IMR-90 (cell line): ENCODE measurements around the gene FCHO1. TPM values are rescaled to one million over a fixed set of nuclear protein-coding genes. Genes with fewer than 3 reads are reported as not detected.

Source experiments
- ATAC-seq: fragments of 200-7000 bp; cut with Tn5 transposase; 2 replicates; pipeline ENCODE4 v1.9.1; 2020; ENCODE audit warnings: low read depth, mild to moderate bottlenecking, moderate library complexity
- BruUV-seq: library from RNA; stranded (reverse); fragments of 400-500 nt; replicated peaks from 2 replicates; lab custom pipeline; 2021; lab: Mats Ljungman, UMichigan
- CTCF ChIA-PET: fragments of 300-600 bp; formaldehyde crosslinking; extraction: SDS; loops from one replicate; lab custom pipeline; 2021; ENCODE audit warnings: antibody characterized with exemption; lab: Yijun Ruan, JAX
- POLR2A ChIA-PET: fragments of 300-600 bp; sonication (Branson Sonifier 250); formaldehyde crosslinking; loops from one replicate; lab custom pipeline; 2022; ENCODE audit warnings: antibody characterized with exemption; ENCODE audit not compliant: unreplicated experiment; lab: Charles Lee
- DNase-seq: peaks from one replicate; pipeline ENCODE4 v3.0.0; 2013
- H2AFZ ChIP-seq: replicated peaks from 2 replicates; pipeline ENCODE3; 2013; ENCODE audit warnings: low read length, mild to moderate bottlenecking; ENCODE audit not compliant: poor library complexity
- H2AK5ac ChIP-seq: 2 replicates; pipeline ENCODE4 v1.6.1; 2013; ENCODE audit warnings: low read depth, low read length, inconsistent platforms
- H2AK9ac ChIP-seq: replicated peaks from 2 replicates; pipeline ENCODE3; 2013; ENCODE audit warnings: mild to moderate bottlenecking, low read depth, low read length, moderate library complexity; ENCODE audit not compliant: poor library complexity
- H2BK120ac ChIP-seq: 2 replicates; pipeline ENCODE4 v1.6.1; 2013; ENCODE audit warnings: low read depth, low read length, inconsistent platforms
- H2BK15ac ChIP-seq: 3 replicates; pipeline ENCODE4 v1.6.1; 2013; ENCODE audit warnings: low read depth, low read length, inconsistent platforms
- H2BK20ac ChIP-seq: 2 replicates; pipeline ENCODE4 v1.6.1; 2013; ENCODE audit warnings: low read depth, mild to moderate bottlenecking, inconsistent platforms, low read length, moderate library complexity
- H2BK5ac ChIP-seq: 2 replicates; pipeline ENCODE4 v1.6.1; 2013; ENCODE audit warnings: mild to moderate bottlenecking, low read depth, low read length, inconsistent platforms; ENCODE audit not compliant: poor library complexity, severe bottlenecking
- H3K14ac ChIP-seq: replicated peaks from 2 replicates; pipeline ENCODE4 v1.6.1; 2013; ENCODE audit warnings: low read depth, low read length, inconsistent platforms
- H3K18ac ChIP-seq: 2 replicates; pipeline ENCODE4 v1.6.1; 2013; ENCODE audit warnings: low read depth, low read length, control low read depth
- H3K23ac ChIP-seq: 2 replicates; pipeline ENCODE4 v1.6.1; 2013; ENCODE audit warnings: low read depth, low read length, inconsistent platforms
- H3K27ac ChIP-seq: 2 replicates; pipeline ENCODE4 v1.5.1; 2013; ENCODE audit warnings: mild to moderate bottlenecking, control low read depth, low read length; ENCODE audit not compliant: insufficient read depth
- H3K27me3 ChIP-seq: 2 replicates; pipeline ENCODE4 v1.6.1; 2013; ENCODE audit warnings: low read length; ENCODE audit not compliant: control insufficient read depth, insufficient read depth
- H3K36me3 ChIP-seq: 2 replicates; pipeline ENCODE4 v1.6.1; 2013; ENCODE audit warnings: low read length, mixed read lengths; ENCODE audit not compliant: control insufficient read depth, insufficient read depth
- H3K4ac ChIP-seq: 2 replicates; pipeline ENCODE4 v1.6.1; 2013; ENCODE audit warnings: low read depth, low read length, inconsistent platforms
- H3K4me1 ChIP-seq: 2 replicates; pipeline ENCODE4 v1.6.1; 2013; ENCODE audit warnings: low read length, mixed read lengths; ENCODE audit not compliant: control insufficient read depth, insufficient read depth
- H3K4me2 ChIP-seq: 2 replicates; pipeline ENCODE4 v1.6.1; 2013; ENCODE audit warnings: low read depth, mild to moderate bottlenecking, control low read depth, low read length, moderate library complexity
- H3K4me3 ChIP-seq: 2 replicates; pipeline ENCODE4 v1.5.1; 2013; ENCODE audit warnings: low read depth, mild to moderate bottlenecking, control low read depth, low read length, moderate library complexity; ENCODE audit not compliant: insufficient read depth
- H3K56ac ChIP-seq: 2 replicates; pipeline ENCODE4 v1.6.1; 2013; ENCODE audit warnings: low read length, inconsistent platforms; ENCODE audit not compliant: insufficient read depth; ENCODE audit errors: extremely low read depth
- H3K79me1 ChIP-seq, 2 experiments: 2 replicates each; pipeline ENCODE4 v1.6.1; 2013; ENCODE audit warnings: low read length in 2 of 2, inconsistent platforms in 1 of 2, low read depth in 1 of 2
- H3K9ac ChIP-seq: 2 replicates; pipeline ENCODE4 v1.6.1; 2013; ENCODE audit warnings: low read depth, low read length, control low read depth
- H3K9me1 ChIP-seq: 2 replicates; pipeline ENCODE4 v1.6.1; 2013; ENCODE audit warnings: low read length, inconsistent platforms; ENCODE audit not compliant: insufficient read depth
- H3K9me3 ChIP-seq: 2 replicates; pipeline ENCODE4 v1.6.1; 2013; ENCODE audit warnings: low read length; ENCODE audit not compliant: control insufficient read depth, insufficient read depth
- H4K20me1 ChIP-seq: 2 replicates; pipeline ENCODE4 v1.6.1; 2013; ENCODE audit warnings: low read length, inconsistent platforms; ENCODE audit not compliant: insufficient read depth
- H4K5ac ChIP-seq: 2 replicates; pipeline ENCODE4 v1.6.1; 2013; ENCODE audit warnings: mild to moderate bottlenecking, low read depth, low read length, control low read depth
- H4K8ac ChIP-seq, 2 experiments: 2 replicates each; pipeline ENCODE4 v1.6.1; 2013; ENCODE audit warnings: low read depth in 2 of 2, low read length in 2 of 2, control low read depth in 1 of 2, inconsistent platforms in 1 of 2
- H4K91ac ChIP-seq: 2 replicates; pipeline ENCODE4 v1.6.1; 2013; ENCODE audit warnings: low read depth, low read length, inconsistent platforms; ENCODE audit not compliant: insufficient read depth
- RAD21 ChIP-seq: IDR thresholded peaks from 2 replicates; pipeline ENCODE4 v1.6.1; 2012; ENCODE audit warnings: low read length, improper control_type of control experiment
- WGBS, 2 experiments: methylation state at CpG; one replicate each; pipeline versions ENCODE4 v1.1.5 to v1.1.7; 2013; ENCODE audit warnings: missing lambda C conversion rate in 2 of 2; ENCODE audit not compliant: insufficient read length in 1 of 2; ENCODE audit errors: extremely low coverage in 2 of 2; 5-methylcytosine and 5-hydroxymethylcytosine counted together
- dilution Hi-C: fragments of 300-500 bp; cut with HindIII; formaldehyde crosslinking; loops from one replicate; pipeline ENCODE4 v1.14.3; 2018; ENCODE audit warnings: low sequenced_read_pairs; ENCODE audit not compliant: unreplicated experiment
- in situ Hi-C: fragments of 300-500 bp; cut with MboI; formaldehyde crosslinking; loops from 3 replicates; pipeline ENCODE4 v1.14.3; 2019; ENCODE audit warnings: low sequenced_read_pairs, inconsistent platforms, mixed read lengths
- intact Hi-C: fragments of 100-400 bp; cut with micrococcal nuclease; formaldehyde crosslinking; loops from 2 replicates; pipeline ENCODE4 v1.10.0; 2022
- polyA plus RNA-seq, 3 experiments: library from polyadenylated mRNA; depleted of rRNA; stranded (reverse); fragments of >200 nt; gene quantifications; 2 replicates each; pipeline ENCODE4 v1.2.3, GENCODE V29; 2012; ENCODE audit warnings: low replicate concordance in 1 of 3
- total RNA-seq: library from RNA; depleted of rRNA; stranded (reverse); fragments of >200 nt; gene quantifications from 2 replicates; pipeline ENCODE4 v1.2.3, GENCODE V29; 2012
- TF ChIP-seq, protein P1 (sequence below): fragments of 150-350 bp; IDR thresholded peaks from 2 replicates; pipeline ENCODE4 v1.6.1; 2017; ENCODE audit warnings: mild to moderate bottlenecking, antibody characterized with exemption, low read length, low read depth
- TF ChIP-seq, protein P2 (sequence below): conservative IDR thresholded peaks from 2 replicates; pipeline ENCODE4 v1.5.1; 2012; ENCODE audit warnings: mild to moderate bottlenecking, low read depth, low read length, improper control_type of control experiment
- TF ChIP-seq, protein P3 (sequence below): fragments of 150-350 bp; IDR thresholded peaks from 2 replicates; pipeline ENCODE4 v1.6.1; 2016; ENCODE audit warnings: low read depth, mild to moderate bottlenecking, low read length, moderate library complexity, borderline replicate concordance

FCHO1 gene
- total and polyA plus RNA-seq, 2 of the 4 experiments (the other 2 are of a cell fraction), result 0.18 to 1.0 TPM

DNA sequence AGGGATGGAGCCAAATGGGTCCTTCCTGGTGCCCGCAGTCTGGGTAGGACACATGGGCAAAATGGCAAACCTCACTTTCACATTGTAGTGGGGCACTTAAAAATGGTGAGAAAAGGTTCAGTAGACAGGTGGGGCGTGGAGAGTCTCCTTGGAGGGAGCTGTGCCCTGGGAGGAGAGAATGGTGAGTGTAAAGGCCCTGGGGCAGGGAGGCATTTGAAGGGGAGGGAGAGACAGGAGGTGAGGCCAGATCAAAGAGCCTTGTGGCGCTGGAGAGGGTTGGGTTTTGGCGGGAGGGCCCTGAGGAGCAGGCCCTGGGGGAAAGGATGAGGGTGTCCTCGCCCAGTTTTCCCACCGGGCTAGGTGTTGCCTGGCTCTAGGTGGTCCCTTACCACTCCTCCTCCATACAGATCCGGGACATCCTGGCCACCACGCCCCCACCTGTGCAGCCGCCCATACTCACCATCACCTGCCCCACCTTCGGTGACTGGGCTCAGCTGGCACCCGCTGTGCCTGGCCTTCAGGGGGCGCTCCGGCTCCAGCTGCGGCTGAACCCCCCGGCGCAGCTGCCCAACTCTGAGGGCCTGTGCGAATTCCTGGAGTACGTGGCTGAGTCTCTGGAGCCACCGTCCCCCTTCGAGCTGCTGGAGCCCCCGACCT lies 25.7 kb upstream of the FCHO1 start:
- H2BK120ac ChIP-seq, result no peak overlapping the region
- no peak overlapping the region for H3K4me2 ChIP-seq
- H3K27me3 ChIP-seq, result no peaks in the 10 kb centered on the region
- no peak overlapping the region for H2BK5ac ChIP-seq
- no peak overlapping the region for H3K14ac ChIP-seq
- no peak overlapping the region for H2BK15ac ChIP-seq
- no peak overlapping the region for H2BK20ac ChIP-seq
- no peak overlapping the region for H4K5ac ChIP-seq
- DNase-seq (no peak), ATAC-seq (no peak)
- no peak overlapping the region for H2AFZ ChIP-seq
- no peak overlapping the region for H2AK5ac ChIP-seq
- H3K4ac ChIP-seq, result no peak overlapping the region
- BruUV-seq, result no TSS peak
- intact Hi-C loops, result no loop called here
- no peak overlapping the region for H3K9ac ChIP-seq
- H3K56ac ChIP-seq, result no peak overlapping the region
- peaks cover 11 to 57% of the 10 kb centered on the region in 2 experiments for H3K79me1 ChIP-seq
- H4K20me1 ChIP-seq, result peaks cover 27% of the 10 kb centered on the region
- in situ Hi-C loops, result no loop called here
- no peak overlapping the region for H4K91ac ChIP-seq
- no peak overlapping the region for H3K4me3 ChIP-seq
- H3K9me3 ChIP-seq, result no peaks in the 10 kb centered on the region
- dilution Hi-C loops, result no loop called here
- TF ChIP-seq, protein P1, sequence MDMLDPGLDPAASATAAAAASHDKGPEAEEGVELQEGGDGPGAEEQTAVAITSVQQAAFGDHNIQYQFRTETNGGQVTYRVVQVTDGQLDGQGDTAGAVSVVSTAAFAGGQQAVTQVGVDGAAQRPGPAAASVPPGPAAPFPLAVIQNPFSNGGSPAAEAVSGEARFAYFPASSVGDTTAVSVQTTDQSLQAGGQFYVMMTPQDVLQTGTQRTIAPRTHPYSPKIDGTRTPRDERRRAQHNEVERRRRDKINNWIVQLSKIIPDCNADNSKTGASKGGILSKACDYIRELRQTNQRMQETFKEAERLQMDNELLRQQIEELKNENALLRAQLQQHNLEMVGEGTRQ, result no peak
- TF ChIP-seq, protein P2, sequence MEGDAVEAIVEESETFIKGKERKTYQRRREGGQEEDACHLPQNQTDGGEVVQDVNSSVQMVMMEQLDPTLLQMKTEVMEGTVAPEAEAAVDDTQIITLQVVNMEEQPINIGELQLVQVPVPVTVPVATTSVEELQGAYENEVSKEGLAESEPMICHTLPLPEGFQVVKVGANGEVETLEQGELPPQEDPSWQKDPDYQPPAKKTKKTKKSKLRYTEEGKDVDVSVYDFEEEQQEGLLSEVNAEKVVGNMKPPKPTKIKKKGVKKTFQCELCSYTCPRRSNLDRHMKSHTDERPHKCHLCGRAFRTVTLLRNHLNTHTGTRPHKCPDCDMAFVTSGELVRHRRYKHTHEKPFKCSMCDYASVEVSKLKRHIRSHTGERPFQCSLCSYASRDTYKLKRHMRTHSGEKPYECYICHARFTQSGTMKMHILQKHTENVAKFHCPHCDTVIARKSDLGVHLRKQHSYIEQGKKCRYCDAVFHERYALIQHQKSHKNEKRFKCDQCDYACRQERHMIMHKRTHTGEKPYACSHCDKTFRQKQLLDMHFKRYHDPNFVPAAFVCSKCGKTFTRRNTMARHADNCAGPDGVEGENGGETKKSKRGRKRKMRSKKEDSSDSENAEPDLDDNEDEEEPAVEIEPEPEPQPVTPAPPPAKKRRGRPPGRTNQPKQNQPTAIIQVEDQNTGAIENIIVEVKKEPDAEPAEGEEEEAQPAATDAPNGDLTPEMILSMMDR, result peak; percentile 16; the same call in 1 of the 2 replicates
- TF ChIP-seq RAD21, result 0 out of 2 replicates have a peak, but pooled peaks have one; percentile 13
- TF ChIP-seq, protein P3, sequence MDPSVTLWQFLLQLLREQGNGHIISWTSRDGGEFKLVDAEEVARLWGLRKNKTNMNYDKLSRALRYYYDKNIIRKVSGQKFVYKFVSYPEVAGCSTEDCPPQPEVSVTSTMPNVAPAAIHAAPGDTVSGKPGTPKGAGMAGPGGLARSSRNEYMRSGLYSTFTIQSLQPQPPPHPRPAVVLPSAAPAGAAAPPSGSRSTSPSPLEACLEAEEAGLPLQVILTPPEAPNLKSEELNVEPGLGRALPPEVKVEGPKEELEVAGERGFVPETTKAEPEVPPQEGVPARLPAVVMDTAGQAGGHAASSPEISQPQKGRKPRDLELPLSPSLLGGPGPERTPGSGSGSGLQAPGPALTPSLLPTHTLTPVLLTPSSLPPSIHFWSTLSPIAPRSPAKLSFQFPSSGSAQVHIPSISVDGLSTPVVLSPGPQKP, result no peak
- H3K4me1 ChIP-seq, result peaks cover 6% of the 10 kb centered on the region
- peaks cover 10% of the 10 kb centered on the region for H3K9me1 ChIP-seq
- WGBS, 2 experiments, result 95% methylated on average over 10 of the region's 21 CpGs; no CpG with 5 or more reads in 1 of the 2 experiments
- CTCF ChIA-PET, result no interaction called here
- no peak overlapping the region for H3K23ac ChIP-seq
- POLR2A ChIA-PET, result no interaction called here
- H4K8ac ChIP-seq, result no peak overlapping the region
- H3K18ac ChIP-seq, result no peak overlapping the region
- no peak overlapping the region for H2AK9ac ChIP-seq
- peaks cover 69% of the 10 kb centered on the region for H3K36me3 ChIP-seq
- no peak overlapping the region for H3K27ac ChIP-seq
